GM21423 (cell line): ENCODE data around the gene CPNE9.

Source experiments
- ATAC-seq: cut with Tn5 transposase; IDR thresholded peaks from one replicate; pipeline ENCODE4 v1.9.1; 2021; ENCODE audit warnings: mild to moderate bottlenecking, moderate library complexity; ENCODE audit not compliant: unreplicated experiment

CPNE9 gene

GRCh38 chr3:9686050-9686550 lies 17.5 kb upstream of the CPNE9 start:
- no peak for ATAC-seq

- no peak for ATAC-seq
Measured at GRCh38 chr3:9686703-9687102, 16.9 kb upstream of the CPNE9 start.

- ATAC-seq: no peak
Measured at GRCh38 chr3:9687514-9687913, 16.1 kb upstream of the CPNE9 start.

GRCh38 chr3:9688961-9689360 lies 14.7 kb upstream of the CPNE9 start:
- ATAC-seq: no peak

- no peak for ATAC-seq
Measured at GRCh38 chr3:9689757-9690156, 13.9 kb upstream of the CPNE9 start.

GRCh38 chr3:9690451-9691450 lies 12.9 kb upstream of the CPNE9 start:
- peak; percentile 98 for ATAC-seq

- no peak for ATAC-seq
Measured at GRCh38 chr3:9691636-9692035, 12.0 kb upstream of the CPNE9 start.

GRCh38 chr3:9692416-9692815 lies 11.2 kb upstream of the CPNE9 start:
- no peak for ATAC-seq

- no peak for ATAC-seq
Measured at GRCh38 chr3:9695345-9695744, 8.3 kb upstream of the CPNE9 start.

- ATAC-seq: no peak
Measured at GRCh38 chr3:9695746-9696145, 7.9 kb upstream of the CPNE9 start.

GRCh38 chr3:9696480-9697220 lies 7.0 kb upstream of the CPNE9 start:
- ATAC-seq: no peak

- no peak for ATAC-seq
Measured at GRCh38 chr3:9697892-9698291, 5.7 kb upstream of the CPNE9 start.

GRCh38 chr3:9698293-9698692 lies 5.3 kb upstream of the CPNE9 start:
- no peak for ATAC-seq

GRCh38 chr3:9700536-9700935 lies 3.1 kb upstream of the CPNE9 start:
- ATAC-seq: no peak

GRCh38 chr3:9701006-9701405 lies 2.6 kb upstream of the CPNE9 start:
- ATAC-seq: no peak

GRCh38 chr3:9701711-9702110 lies 1.9 kb upstream of the CPNE9 start:
- ATAC-seq: no peak

- no peak for ATAC-seq
Measured at GRCh38 chr3:9703240-9703639, 393 bp upstream of the CPNE9 start.

GRCh38 chr3:9704347-9705322 lies 1.0 kb downstream of the CPNE9 start:
- no peak for ATAC-seq

- no peak for ATAC-seq
Measured at GRCh38 chr3:9710174-9710739, 6.6 kb downstream of the CPNE9 start.

- ATAC-seq: no peak
Measured at GRCh38 chr3:9712415-9712814, 8.8 kb downstream of the CPNE9 start.
